H9 (cell line): ENCODE measurements around the gene GPC3. TPM values are rescaled to one million over a fixed set of nuclear protein-coding genes. Genes with fewer than 3 reads are reported as not detected.

Source experiments
- DNase-seq: peaks from one replicate; pipeline ENCODE4 v3.0.0-alpha.2; 2017
- H2AFZ ChIP-seq: one replicate; pipeline ENCODE4 v1.6.1; 2013; ENCODE audit warnings: mild to moderate bottlenecking, low read length, control low read depth, moderate library complexity
- H2AK5ac ChIP-seq: 2 replicates; pipeline ENCODE4 v1.6.1; 2013; ENCODE audit warnings: low read length, control low read depth, mixed read lengths; ENCODE audit not compliant: insufficient read length
- H2BK120ac ChIP-seq: one replicate; pipeline ENCODE4 v1.6.1; 2013; ENCODE audit warnings: low read depth, mild to moderate bottlenecking, low read length, control low read depth, inconsistent platforms; ENCODE audit not compliant: poor library complexity, severe bottlenecking
- H2BK12ac ChIP-seq: 2 replicates; pipeline ENCODE4 v1.6.1; 2013; ENCODE audit warnings: low read length, control low read depth, mixed read lengths, low read depth; ENCODE audit not compliant: insufficient read length
- H2BK15ac ChIP-seq: 2 replicates; pipeline ENCODE4 v1.6.1; 2013; ENCODE audit warnings: low read depth, low read length, control low read depth
- H2BK20ac ChIP-seq: one replicate; pipeline ENCODE4 v1.6.1; 2013; ENCODE audit warnings: low read depth, mild to moderate bottlenecking, low read length, control low read depth, inconsistent platforms; ENCODE audit not compliant: poor library complexity, severe bottlenecking
- H2BK5ac ChIP-seq: 2 replicates; pipeline ENCODE4 v1.6.1; 2013; ENCODE audit warnings: low read length, control low read depth, mixed read lengths; ENCODE audit not compliant: insufficient read length
- H3K14ac ChIP-seq: 2 replicates; pipeline ENCODE4 v1.6.1; 2013; ENCODE audit warnings: low read length, control low read depth; ENCODE audit not compliant: insufficient read depth
- H3K18ac ChIP-seq: 2 replicates; pipeline ENCODE4 v1.6.1; 2013; ENCODE audit warnings: low read depth, mild to moderate bottlenecking, mixed read lengths, low read length, control low read depth; ENCODE audit not compliant: insufficient read length
- H3K23ac ChIP-seq: 2 replicates; pipeline ENCODE4 v1.6.1; 2013; ENCODE audit warnings: low read length, control low read depth, mixed read lengths, low read depth; ENCODE audit not compliant: insufficient read length
- H3K23me2 ChIP-seq: 2 replicates; pipeline ENCODE4 v1.6.1; 2013; ENCODE audit warnings: low read depth, mild to moderate bottlenecking, mixed read lengths, low read length, control low read depth; ENCODE audit not compliant: insufficient read length, poor library complexity, severe bottlenecking
- H3K27ac ChIP-seq: 2 replicates; pipeline ENCODE4 v1.5.1; 2013; ENCODE audit warnings: low read length, control low read depth, mixed read lengths, low read depth; ENCODE audit not compliant: insufficient read length
- H3K27me3 ChIP-seq: 2 replicates; pipeline ENCODE4 v1.6.1; 2013; ENCODE audit warnings: low read length, control low read depth, inconsistent platforms; ENCODE audit not compliant: insufficient read depth
- H3K4ac ChIP-seq: 2 replicates; pipeline ENCODE4 v1.6.1; 2013; ENCODE audit warnings: low read depth, mild to moderate bottlenecking, control low read depth, inconsistent platforms, low read length, moderate library complexity
- H3K4me1 ChIP-seq: 2 replicates; pipeline ENCODE4 v1.6.1; 2013; ENCODE audit warnings: low read length, control low read depth, inconsistent platforms; ENCODE audit not compliant: insufficient read depth
- H3K4me2 ChIP-seq: 2 replicates; pipeline ENCODE4 v1.6.1; 2013; ENCODE audit warnings: low read length, control low read depth, mixed read lengths; ENCODE audit not compliant: insufficient read length, insufficient read depth
- H3K56ac ChIP-seq: 2 replicates; pipeline ENCODE4 v1.6.1; 2013; ENCODE audit warnings: low read depth, mild to moderate bottlenecking, mixed read lengths, low read length, control low read depth; ENCODE audit not compliant: insufficient read length
- H3K79me1 ChIP-seq: 2 replicates; pipeline ENCODE4 v1.6.1; 2013; ENCODE audit warnings: low read depth, mild to moderate bottlenecking, moderate library complexity, low read length, control low read depth, inconsistent platforms; ENCODE audit not compliant: insufficient read depth, poor library complexity, severe bottlenecking
- H3K79me2 ChIP-seq: 2 replicates; pipeline ENCODE4 v1.6.1; 2013; ENCODE audit warnings: low read length, control low read depth, inconsistent platforms; ENCODE audit not compliant: insufficient read depth
- H3K9ac ChIP-seq: 2 replicates; pipeline ENCODE4 v1.6.1; 2013; ENCODE audit warnings: low read length, control low read depth, mixed read lengths; ENCODE audit not compliant: insufficient read length; ENCODE audit errors: extremely low read depth
- H3K9me3 ChIP-seq: one replicate; pipeline ENCODE4 v1.6.1; 2013; ENCODE audit warnings: low read depth, low read length, inconsistent platforms; ENCODE audit not compliant: control insufficient read depth
- H3T11ph ChIP-seq: one replicate; pipeline ENCODE4 v1.6.1; 2013; ENCODE audit warnings: mild to moderate bottlenecking, low read length, control low read depth, inconsistent platforms
- H4K20me1 ChIP-seq: one replicate; pipeline ENCODE4 v1.6.1; 2013; ENCODE audit not compliant: control insufficient read depth, insufficient read length, insufficient read depth
- H4K5ac ChIP-seq: 2 replicates; pipeline ENCODE4 v1.6.1; 2013; ENCODE audit warnings: low read depth, mild to moderate bottlenecking, mixed read lengths, low read length, control low read depth; ENCODE audit not compliant: insufficient read length
- H4K8ac ChIP-seq: replicated peaks from 2 replicates; pipeline ENCODE4 v1.6.1; 2013; ENCODE audit warnings: low read length, control low read depth, mixed read lengths, low read depth; ENCODE audit not compliant: insufficient read length
- H4K91ac ChIP-seq: 2 replicates; pipeline ENCODE4 v1.6.1; 2013; ENCODE audit warnings: low read depth, mild to moderate bottlenecking, moderate library complexity, mixed read lengths, low read length, control low read depth; ENCODE audit not compliant: insufficient read length
- H3K27ac Mint-ChIP-seq, 3 experiments: 2 replicates in 2 of 3; 3 replicates in 1 of 3; pipeline ENCODE4 v1.8.0; 2020 to 2021; ENCODE audit warnings: mixed read lengths in 3 of 3, mild to moderate bottlenecking in 1 of 3, moderate library complexity in 1 of 3
- H3K27me3 Mint-ChIP-seq: 2 replicates; pipeline ENCODE4 v1.8.0; 2021; ENCODE audit warnings: low read depth, mild to moderate bottlenecking, moderate library complexity, mixed read lengths
- H3K36me3 Mint-ChIP-seq, 3 experiments: 2 replicates in 2 of 3; 3 replicates in 1 of 3; pipeline ENCODE4 v1.8.0; 2020 to 2021; ENCODE audit warnings: low read depth in 3 of 3, mixed read lengths in 3 of 3; ENCODE audit not compliant: insufficient read depth in 1 of 3
- H3K4me1 Mint-ChIP-seq, 2 experiments: 2 replicates each; pipeline ENCODE4 v1.8.0; 2020; ENCODE audit warnings: mixed read lengths in 2 of 2
- H3K4me3 Mint-ChIP-seq, 2 experiments: 2 replicates in 1 of 2; 3 replicates in 1 of 2; pipeline ENCODE4 v1.8.0; 2020 to 2021; ENCODE audit warnings: mild to moderate bottlenecking in 2 of 2, mixed read lengths in 2 of 2, moderate library complexity in 1 of 2
- H3K9me3 Mint-ChIP-seq, 2 experiments: 2 replicates in 1 of 2; 3 replicates in 1 of 2; pipeline ENCODE4 v1.8.0; 2020; ENCODE audit warnings: mild to moderate bottlenecking in 2 of 2, mixed read lengths in 2 of 2, moderate library complexity in 1 of 2
- total RNA-seq: library from RNA; stranded (reverse); gene quantifications from 2 replicates; pipeline ENCODE4 v1.2.1, GENCODE V29; 2021
- TF ChIP-seq, protein P1 (sequence below): fragments of 200-600 bp; sonication (generic); conservative IDR thresholded peaks from 3 replicates; pipeline ENCODE4 v1.8.0; 2021; ENCODE audit warnings: antibody characterized with exemption, mild to moderate bottlenecking

Gene GPC3
- total RNA-seq, 1 experiment from 2014 or later: 108 TPM

DNA sequence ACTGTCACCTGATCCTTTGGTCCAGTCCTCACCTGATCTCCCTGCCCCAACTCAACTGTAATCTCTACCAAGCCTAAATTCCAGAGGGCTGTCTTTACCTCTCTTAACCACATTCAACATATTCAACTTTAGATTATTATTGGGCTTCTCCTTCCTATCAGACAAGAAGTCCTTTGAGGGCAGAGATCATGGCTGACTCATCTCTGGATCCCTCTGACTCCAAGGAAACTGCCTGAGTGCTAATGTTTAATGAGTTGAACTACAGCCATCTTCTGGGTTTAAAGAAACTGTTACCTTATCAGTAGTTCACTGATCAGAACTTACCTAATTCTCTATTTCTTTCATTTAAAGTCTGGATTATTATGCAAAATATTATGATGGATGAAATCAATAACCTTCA lies 135.7 kb downstream of the GPC3 start:
- H3K23ac ChIP-seq: no peak overlapping the region
- no peak overlapping the region for H3K18ac ChIP-seq
- H3K4me1 ChIP-seq: no peaks in the 10 kb centered on the region
- no peak overlapping the region for H2AK5ac ChIP-seq
- no peak overlapping the region for H2BK15ac ChIP-seq
- Mint-ChIP-seq H3K9me3 (no peaks in the 10 kb centered on the region), H3K4me3 (no peak overlapping the region), H3K27ac (no peak overlapping the region), H3K4me1 (peaks cover 11 to 25% of the 10 kb centered on the region in 2 experiments), H3K36me3 (no peaks in the 10 kb centered on the region), H3K27me3 (no peaks in the 10 kb centered on the region)
- H3T11ph ChIP-seq: no peak overlapping the region
- H2BK120ac ChIP-seq: no peak overlapping the region
- no peak overlapping the region for H2AFZ ChIP-seq
- H2BK20ac ChIP-seq: no peak overlapping the region
- no peak overlapping the region for H4K91ac ChIP-seq
- no peak overlapping the region for H2BK5ac ChIP-seq
- H4K5ac ChIP-seq: no peak overlapping the region
- no peak overlapping the region for H3K9ac ChIP-seq
- no peak overlapping the region for H3K4ac ChIP-seq
- no peak overlapping the region for H3K4me2 ChIP-seq
- no peak overlapping the region for H3K14ac ChIP-seq
- H4K8ac ChIP-seq: no peak overlapping the region
- H3K27me3 ChIP-seq: no peaks in the 10 kb centered on the region
- no peaks in the 10 kb centered on the region for H3K79me2 ChIP-seq
- no peak for DNase-seq
- H3K27ac ChIP-seq: no peak overlapping the region
- H2BK12ac ChIP-seq: no peak overlapping the region
- H4K20me1 ChIP-seq: no peaks in the 10 kb centered on the region
- H3K56ac ChIP-seq: no peak overlapping the region
- H3K23me2 ChIP-seq: no peaks in the 10 kb centered on the region
- TF ChIP-seq, protein P1, sequence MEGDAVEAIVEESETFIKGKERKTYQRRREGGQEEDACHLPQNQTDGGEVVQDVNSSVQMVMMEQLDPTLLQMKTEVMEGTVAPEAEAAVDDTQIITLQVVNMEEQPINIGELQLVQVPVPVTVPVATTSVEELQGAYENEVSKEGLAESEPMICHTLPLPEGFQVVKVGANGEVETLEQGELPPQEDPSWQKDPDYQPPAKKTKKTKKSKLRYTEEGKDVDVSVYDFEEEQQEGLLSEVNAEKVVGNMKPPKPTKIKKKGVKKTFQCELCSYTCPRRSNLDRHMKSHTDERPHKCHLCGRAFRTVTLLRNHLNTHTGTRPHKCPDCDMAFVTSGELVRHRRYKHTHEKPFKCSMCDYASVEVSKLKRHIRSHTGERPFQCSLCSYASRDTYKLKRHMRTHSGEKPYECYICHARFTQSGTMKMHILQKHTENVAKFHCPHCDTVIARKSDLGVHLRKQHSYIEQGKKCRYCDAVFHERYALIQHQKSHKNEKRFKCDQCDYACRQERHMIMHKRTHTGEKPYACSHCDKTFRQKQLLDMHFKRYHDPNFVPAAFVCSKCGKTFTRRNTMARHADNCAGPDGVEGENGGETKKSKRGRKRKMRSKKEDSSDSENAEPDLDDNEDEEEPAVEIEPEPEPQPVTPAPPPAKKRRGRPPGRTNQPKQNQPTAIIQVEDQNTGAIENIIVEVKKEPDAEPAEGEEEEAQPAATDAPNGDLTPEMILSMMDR: no peak
- H3K9me3 ChIP-seq: no peaks in the 10 kb centered on the region
- no peaks in the 10 kb centered on the region for H3K79me1 ChIP-seq
